Neural progenitor cell (in vitro differentiated cells): ENCODE measurements around the gene AHRR. TPM values are rescaled to one million over a fixed set of nuclear protein-coding genes. Genes with fewer than 3 reads are reported as not detected.

ENCODE experiments used
- DNase-seq: peaks from one replicate; pipeline ENCODE4 v3.0.0-alpha.2; 2016; ENCODE audit warnings: low spot score
- H2AFZ ChIP-seq: fragments of 200-600 bp; sonication (generic); replicated peaks from 2 replicates; pipeline ENCODE4 v1.6.1; 2016; ENCODE audit warnings: antibody characterized with exemption
- H3F3A ChIP-seq: fragments of 200-600 bp; sonication (generic); 2 replicates; pipeline ENCODE4 v1.6.1; 2016; ENCODE audit warnings: antibody characterized with exemption, low read depth
- H3K27ac ChIP-seq: fragments of 200-600 bp; sonication (generic); 2 replicates; pipeline ENCODE4 v1.5.1; 2016; ENCODE audit warnings: mild to moderate bottlenecking
- H3K27me3 ChIP-seq: fragments of 200-600 bp; sonication (generic); 2 replicates; pipeline ENCODE4 v1.6.1; 2016; ENCODE audit warnings: mild to moderate bottlenecking, moderate library complexity
- H3K36me3 ChIP-seq: fragments of 200-600 bp; sonication (generic); 2 replicates; pipeline ENCODE4 v1.5.1; 2016
- H3K4me1 ChIP-seq: fragments of 200-600 bp; sonication (generic); 2 replicates; pipeline ENCODE4 v1.6.1; 2016; ENCODE audit warnings: mixed run types
- H3K4me2 ChIP-seq: fragments of 200-600 bp; sonication (generic); 2 replicates; pipeline ENCODE4 v1.6.1; 2016
- H3K4me3 ChIP-seq: fragments of 200-600 bp; sonication (generic); 2 replicates; pipeline ENCODE4 v1.5.1; 2016
- H3K79me2 ChIP-seq: fragments of 200-600 bp; sonication (generic); 2 replicates; pipeline ENCODE4 v1.6.1; 2016; ENCODE audit warnings: low read depth
- H3K9ac ChIP-seq: fragments of 200-600 bp; sonication (generic); 2 replicates; pipeline ENCODE4 v1.6.1; 2016
- H3K9me3 ChIP-seq: fragments of 200-600 bp; sonication (generic); 2 replicates; pipeline ENCODE4 v1.5.1; 2016; ENCODE audit warnings: low read depth
- H4K20me1 ChIP-seq: fragments of 200-600 bp; sonication (generic); 2 replicates; pipeline ENCODE4 v1.6.1; 2016; ENCODE audit warnings: low read depth
- H3K27ac Mint-ChIP-seq: 3 replicates; pipeline ENCODE4 v1.8.0; 2021; ENCODE audit warnings: mixed read lengths
- H3K27me3 Mint-ChIP-seq: 2 replicates; pipeline ENCODE4 v1.8.0; 2022; ENCODE audit warnings: low read depth, mild to moderate bottlenecking, inconsistent platforms, moderate library complexity, mixed read lengths; ENCODE audit not compliant: insufficient read depth
- H3K36me3 Mint-ChIP-seq: 3 replicates; pipeline ENCODE4 v1.8.0; 2021; ENCODE audit warnings: mixed read lengths
- H3K4me1 Mint-ChIP-seq: 3 replicates; pipeline ENCODE4 v1.8.0; 2021; ENCODE audit warnings: mixed read lengths
- H3K4me3 Mint-ChIP-seq: 3 replicates; pipeline ENCODE4 v1.8.0; 2021; ENCODE audit warnings: mild to moderate bottlenecking, moderate library complexity, mixed read lengths
- H3K9me3 Mint-ChIP-seq: 3 replicates; pipeline ENCODE4 v1.8.0; 2020; ENCODE audit warnings: mixed read lengths
- CTCF ChIP-seq: fragments of 200-600 bp; sonication (generic); IDR thresholded peaks from 2 replicates; pipeline ENCODE4 v1.5.1; 2017; ENCODE audit warnings: antibody characterized with exemption, mild to moderate bottlenecking
- EZH2 ChIP-seq: fragments of 200-600 bp; sonication (generic); IDR thresholded peaks from 2 replicates; pipeline ENCODE4 v1.6.1; 2017; ENCODE audit warnings: antibody characterized with exemption, mild to moderate bottlenecking, moderate library complexity
- EZH2phosphoT487 ChIP-seq: fragments of 200-600 bp; sonication (generic); IDR thresholded peaks from 2 replicates; pipeline ENCODE4 v1.6.1; 2017; ENCODE audit warnings: antibody characterized with exemption
- total RNA-seq: library from RNA; depleted of rRNA; stranded (reverse); fragments of >200 nt; gene quantifications from 2 replicates; pipeline ENCODE4 v1.2.3, GENCODE V29; 2015; ENCODE audit warnings: low replicate concordance

AHRR gene
- total RNA-seq, 1 donor from 2014 or later: 0.34 TPM

DNA sequence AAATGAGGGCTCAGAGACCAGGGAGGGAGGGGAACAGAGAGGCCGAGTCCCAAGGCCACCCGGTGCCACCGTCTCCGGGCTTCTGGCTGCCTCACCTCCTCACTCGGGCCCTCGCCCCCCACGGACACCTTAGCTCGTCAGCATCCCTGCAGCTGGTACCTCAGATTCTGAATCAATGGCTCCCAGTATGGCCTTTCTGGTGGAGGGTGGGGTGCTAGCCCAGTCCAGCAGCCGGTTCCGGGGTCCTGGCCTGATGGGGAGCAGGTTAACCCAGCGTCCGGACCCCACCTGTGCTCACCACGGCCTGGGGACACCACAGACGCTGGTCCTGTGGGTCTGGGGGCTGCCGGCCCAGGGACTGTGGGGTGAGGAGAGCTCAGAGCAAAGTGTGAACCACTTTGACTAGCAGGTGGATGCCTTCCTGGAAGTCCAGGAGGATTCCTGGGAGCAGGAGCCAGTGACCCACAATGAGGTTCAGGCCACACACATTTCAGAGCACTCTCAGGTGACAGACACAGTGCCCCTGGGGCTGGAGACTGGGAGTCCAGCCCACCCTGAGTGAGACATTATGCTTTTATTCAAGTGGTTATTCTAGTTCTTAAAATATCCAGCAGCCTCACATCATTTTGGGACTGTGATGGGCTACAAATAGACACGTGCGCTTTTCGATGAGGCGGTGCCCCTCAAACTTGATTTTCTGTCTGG lies 53.3 kb downstream of the AHRR start:
- no peak for TF ChIP-seq CTCF
- no peak for TF ChIP-seq EZH2
- TF ChIP-seq EZH2phosphoT487: no peak
- H3K79me2 ChIP-seq: no peaks in the 10 kb centered on the region
- DNase-seq: no peak
- Mint-ChIP-seq H3K4me3 (peak overlapping the region; percentile 75), H3K4me1 (peaks cover 3% of the 10 kb centered on the region), H3K27ac (peak overlapping the region; percentile 69), H3K27me3 (peaks cover 23% of the 10 kb centered on the region), H3K36me3 (no peaks in the 10 kb centered on the region), H3K9me3 (no peaks in the 10 kb centered on the region)
- H3F3A ChIP-seq: no peaks in the 10 kb centered on the region
- peaks cover 48% of the 10 kb centered on the region for H3K27me3 ChIP-seq
- H3K9me3 ChIP-seq: no peaks in the 10 kb centered on the region
- H2AFZ ChIP-seq: no peak overlapping the region
- H3K4me3 ChIP-seq: no peak overlapping the region
- no peak overlapping the region for H3K9ac ChIP-seq
- H3K4me2 ChIP-seq: no peak overlapping the region
- H3K36me3 ChIP-seq: no peaks in the 10 kb centered on the region
- H3K4me1 ChIP-seq: peaks cover 5% of the 10 kb centered on the region
- no peaks in the 10 kb centered on the region for H4K20me1 ChIP-seq
- no peak overlapping the region for H3K27ac ChIP-seq

GRCh38 chr5:375336-375920 lies 53.9 kb downstream of the AHRR start:
- H3K36me3 Mint-ChIP-seq: no peaks in the 10 kb centered on the region

DNA sequence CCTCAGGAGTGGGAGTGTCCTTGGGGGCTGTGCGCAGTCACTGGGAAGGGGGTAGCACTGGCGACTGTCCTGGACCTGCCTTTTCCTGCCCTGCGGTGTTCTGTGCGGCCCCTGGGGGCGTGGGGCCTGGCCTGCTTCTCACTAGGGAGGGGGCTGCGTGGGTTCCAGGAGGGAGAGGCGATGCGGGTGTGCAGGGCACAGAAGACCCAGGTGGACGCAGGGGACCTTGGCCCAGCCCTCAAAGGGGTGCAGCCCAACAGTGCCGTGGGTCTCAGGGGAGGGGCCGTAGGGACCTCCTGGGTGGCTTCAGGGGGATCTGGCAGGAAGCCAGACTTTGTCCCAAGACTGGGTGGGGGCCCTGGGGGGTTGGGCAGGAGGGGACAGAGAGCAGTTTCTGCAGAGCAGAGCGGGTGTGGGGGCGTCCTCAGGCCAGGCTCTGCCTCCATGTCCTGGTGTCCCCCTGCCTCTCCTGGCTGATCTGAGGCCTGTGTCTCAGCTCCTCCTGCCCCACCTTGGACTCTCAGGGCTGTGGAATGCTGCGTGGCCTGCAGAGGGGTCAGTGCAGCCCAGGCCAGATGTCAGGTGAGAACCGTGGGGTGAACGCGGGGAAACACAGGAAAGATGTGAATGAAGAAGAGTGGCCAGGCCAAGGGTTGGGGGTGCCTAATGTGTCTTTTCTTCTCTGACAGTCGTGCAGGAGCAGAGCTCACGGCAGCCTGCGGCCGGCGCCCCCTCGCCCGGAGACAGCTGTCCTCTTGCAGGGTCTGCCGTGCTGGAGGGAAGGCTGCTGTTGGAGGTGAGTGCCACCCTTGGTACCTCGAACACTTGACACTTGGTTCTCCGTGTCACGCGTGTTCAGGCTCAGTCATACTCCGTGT lies 54.6 kb downstream of the AHRR start:
- TF ChIP-seq EZH2phosphoT487 (no peak), CTCF (no peak), EZH2 (no peak)
- no peaks in the 10 kb centered on the region for H3F3A ChIP-seq
- H3K36me3 Mint-ChIP-seq: no peaks in the 10 kb centered on the region
- H3K9me3 ChIP-seq: no peaks in the 10 kb centered on the region
- no peak overlapping the region for H3K27ac ChIP-seq
- no peak overlapping the region for H3K4me2 ChIP-seq
- H3K27me3 ChIP-seq: peaks cover 48% of the 10 kb centered on the region
- no peak overlapping the region for H3K9ac ChIP-seq
- H3K27me3 Mint-ChIP-seq: peaks cover 24% of the 10 kb centered on the region
- H4K20me1 ChIP-seq: no peaks in the 10 kb centered on the region
- H3K79me2 ChIP-seq: no peaks in the 10 kb centered on the region
- H3K4me1 ChIP-seq: peaks cover 5% of the 10 kb centered on the region
- H3K9me3 Mint-ChIP-seq: peaks cover 2% of the 10 kb centered on the region
- H3K4me1 Mint-ChIP-seq: peaks cover 3% of the 10 kb centered on the region
- H2AFZ ChIP-seq: no peak overlapping the region
- no peak overlapping the region for H3K4me3 ChIP-seq
- no peak for DNase-seq
- H3K36me3 ChIP-seq: no peaks in the 10 kb centered on the region
- no peak overlapping the region for H3K4me3 Mint-ChIP-seq
- no peak overlapping the region for H3K27ac Mint-ChIP-seq

More at GRCh38 chr5:375336-375920, 53.9 kb downstream of the AHRR start:
- peaks cover 48% of the 10 kb centered on the region for H3K27me3 ChIP-seq
- H3K4me3 ChIP-seq: no peak overlapping the region
- Mint-ChIP-seq H3K9me3 (no peaks in the 10 kb centered on the region), H3K4me1 (peaks cover 3% of the 10 kb centered on the region), H3K27me3 (peaks cover 23% of the 10 kb centered on the region), H3K4me3 (peak overlapping the region; percentile 60), H3K27ac (peak overlapping the region; percentile 69)
- no peak overlapping the region for H3K4me2 ChIP-seq
- TF ChIP-seq EZH2 (no peak), CTCF (no peak), EZH2phosphoT487 (no peak)
- DNase-seq: no peak
- H4K20me1 ChIP-seq: no peaks in the 10 kb centered on the region
- H3K27ac ChIP-seq: no peak overlapping the region
- H3K79me2 ChIP-seq: no peaks in the 10 kb centered on the region
- no peak overlapping the region for H2AFZ ChIP-seq
- no peak overlapping the region for H3K9ac ChIP-seq
- H3K4me1 ChIP-seq: peaks cover 5% of the 10 kb centered on the region
- H3K9me3 ChIP-seq: no peaks in the 10 kb centered on the region
- H3F3A ChIP-seq: no peaks in the 10 kb centered on the region
- no peaks in the 10 kb centered on the region for H3K36me3 ChIP-seq
